SK-N-SH treated with all-trans-retinoic acid at 6 μM for 48 hours (cell line): ENCODE measurements around the gene PSD2.

Experiments
- ATAC-seq: fragments of 200-7000 bp; cut with Tn5 transposase; 3 replicates; pipeline ENCODE4 v1.9.1; 2020; ENCODE audit warnings: mild to moderate bottlenecking, moderate library complexity
- ARNTL ChIP-seq: fragments of 450-650 bp; formaldehyde crosslinking; IDR thresholded peaks from 2 replicates; pipeline ENCODE4 v1.5.0; 2020; ENCODE audit warnings: low read depth, mild to moderate bottlenecking, moderate library complexity, borderline replicate concordance
- BACH2 ChIP-seq: fragments of 250-450 bp; sonication (Bioruptor Pico); IDR thresholded peaks from 2 replicates; pipeline ENCODE4 v1.9.0; 2021; ENCODE audit warnings: mild to moderate bottlenecking, borderline replicate concordance
- CSDC2 ChIP-seq: fragments of 250-450 bp; sonication (Bioruptor Pico); IDR thresholded peaks from 2 replicates; pipeline ENCODE4 v1.5.0; 2020; ENCODE audit warnings: mild to moderate bottlenecking, moderate library complexity
- ESRRG ChIP-seq: fragments of 250-450 bp; sonication (Bioruptor Pico); IDR thresholded peaks from 2 replicates; pipeline ENCODE4 v1.6.1; 2021; ENCODE audit warnings: mild to moderate bottlenecking
- GLIS3 ChIP-seq: fragments of 250-450 bp; sonication (Bioruptor Pico); IDR thresholded peaks from 2 replicates; pipeline ENCODE4 v1.5.0; 2020; ENCODE audit warnings: mild to moderate bottlenecking, moderate library complexity
- ISL1 ChIP-seq: fragments of 250-450 bp; sonication (Bioruptor Pico); IDR thresholded peaks from 2 replicates; pipeline ENCODE4 v2.1.2; 2022; ENCODE audit warnings: mild to moderate bottlenecking, moderate library complexity
- OSR1 ChIP-seq: fragments of 250-450 bp; sonication (Bioruptor Pico); IDR thresholded peaks from 2 replicates; pipeline ENCODE4 v1.8.0; 2022; ENCODE audit warnings: moderate library complexity, mild to moderate bottlenecking, inconsistent platforms
- PPARA ChIP-seq: fragments of 250-450 bp; sonication (Bioruptor Pico); IDR thresholded peaks from 2 replicates; pipeline ENCODE4 v1.5.0; 2020; ENCODE audit warnings: mild to moderate bottlenecking, borderline replicate concordance
- RARB ChIP-seq: fragments of 250-450 bp; sonication (Bioruptor Pico); IDR thresholded peaks from 2 replicates; pipeline ENCODE4 v1.8.0; 2021; ENCODE audit warnings: mild to moderate bottlenecking, moderate library complexity
- SNAI2 ChIP-seq: fragments of 250-450 bp; sonication (Bioruptor Pico); IDR thresholded peaks from 2 replicates; pipeline ENCODE4 v1.5.0; 2020; ENCODE audit warnings: mild to moderate bottlenecking, moderate library complexity
- TOX ChIP-seq: fragments of 250-450 bp; sonication (Bioruptor Pico); IDR thresholded peaks from 2 replicates; pipeline ENCODE4 v1.8.0; 2021; ENCODE audit warnings: mild to moderate bottlenecking, moderate library complexity, borderline replicate concordance
- ZC3H10 ChIP-seq: fragments of 250-450 bp; sonication (Bioruptor Pico); IDR thresholded peaks from 2 replicates; pipeline ENCODE4 v1.5.1; 2021; ENCODE audit warnings: mild to moderate bottlenecking, moderate library complexity
- ZFP3 ChIP-seq: fragments of 250-450 bp; sonication (Bioruptor Pico); IDR thresholded peaks from 2 replicates; pipeline ENCODE4 v1.5.0; 2020; ENCODE audit warnings: mild to moderate bottlenecking, moderate library complexity
- ZFP30 ChIP-seq: fragments of 450-650 bp; formaldehyde crosslinking; IDR thresholded peaks from 2 replicates; pipeline ENCODE4 v1.5.0; 2022; ENCODE audit warnings: mild to moderate bottlenecking, moderate library complexity
- ZNF565 ChIP-seq: fragments of 450-650 bp; formaldehyde crosslinking; conservative IDR thresholded peaks from 2 replicates; pipeline ENCODE4 v1.5.0; 2020; ENCODE audit warnings: low read depth, mild to moderate bottlenecking, moderate library complexity
- ZNF70 ChIP-seq: fragments of 450-650 bp; formaldehyde crosslinking; IDR thresholded peaks from 2 replicates; pipeline ENCODE4 v1.5.0; 2020; ENCODE audit warnings: mild to moderate bottlenecking, moderate library complexity
- ZNF8 ChIP-seq: fragments of 450-650 bp; formaldehyde crosslinking; IDR thresholded peaks from 2 replicates; pipeline ENCODE4 v1.5.0; 2020; ENCODE audit warnings: mild to moderate bottlenecking, moderate library complexity
- TF ChIP-seq, protein P1 (sequence below): fragments of 250-450 bp; sonication (Bioruptor Pico); IDR thresholded peaks from 2 replicates; pipeline ENCODE4 v1.5.1; 2020; ENCODE audit warnings: low read depth, mild to moderate bottlenecking, moderate library complexity
- TF ChIP-seq, protein P2 (sequence below): fragments of 250-450 bp; sonication (Bioruptor Pico); IDR thresholded peaks from 2 replicates; pipeline ENCODE4 v1.5.1; 2021; ENCODE audit warnings: mild to moderate bottlenecking, moderate library complexity
- TF ChIP-seq, protein P3 (sequence below): fragments of 250-450 bp; sonication (Bioruptor Pico); IDR thresholded peaks from 2 replicates; pipeline ENCODE4 v1.5.0; 2020; ENCODE audit warnings: mild to moderate bottlenecking, moderate library complexity
- TF ChIP-seq, protein P4 (sequence below): fragments of 250-450 bp; sonication (Bioruptor Pico); IDR thresholded peaks from 2 replicates; pipeline ENCODE4 v1.8.0; 2020; ENCODE audit warnings: mild to moderate bottlenecking, moderate library complexity, borderline replicate concordance

The PSD2 gene

DNA sequence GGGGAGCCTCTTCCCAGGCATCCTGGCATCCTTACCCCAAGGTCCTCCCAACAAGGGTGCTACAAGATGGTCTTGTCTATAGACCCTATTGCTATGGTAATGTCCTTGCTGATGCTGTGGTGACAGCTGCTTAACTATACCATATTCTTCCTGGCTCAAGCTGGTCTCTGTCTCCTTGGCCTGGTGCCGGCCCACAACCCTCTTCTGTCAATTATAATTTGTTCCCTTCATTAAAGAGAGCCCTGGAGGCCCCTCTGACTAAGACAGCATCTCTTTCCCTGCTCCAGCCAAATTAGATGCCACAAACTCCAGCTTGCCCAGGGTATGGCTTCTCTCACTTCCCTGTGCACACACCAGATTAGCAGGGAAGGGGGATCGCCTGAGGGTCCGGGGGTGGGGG lies 86.7 kb downstream of the PSD2 start (continued):
- TF ChIP-seq, protein P1, sequence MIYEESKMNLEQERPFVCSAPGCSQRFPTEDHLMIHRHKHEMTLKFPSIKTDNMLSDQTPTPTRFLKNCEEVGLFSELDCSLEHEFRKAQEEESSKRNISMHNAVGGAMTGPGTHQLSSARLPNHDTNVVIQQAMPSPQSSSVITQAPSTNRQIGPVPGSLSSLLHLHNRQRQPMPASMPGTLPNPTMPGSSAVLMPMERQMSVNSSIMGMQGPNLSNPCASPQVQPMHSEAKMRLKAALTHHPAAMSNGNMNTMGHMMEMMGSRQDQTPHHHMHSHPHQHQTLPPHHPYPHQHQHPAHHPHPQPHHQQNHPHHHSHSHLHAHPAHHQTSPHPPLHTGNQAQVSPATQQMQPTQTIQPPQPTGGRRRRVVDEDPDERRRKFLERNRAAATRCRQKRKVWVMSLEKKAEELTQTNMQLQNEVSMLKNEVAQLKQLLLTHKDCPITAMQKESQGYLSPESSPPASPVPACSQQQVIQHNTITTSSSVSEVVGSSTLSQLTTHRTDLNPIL (CRISPR knock-in tag) = no peak
- TF ChIP-seq ZFP3 (CRISPR knock-in tag) (no peak), ZNF8 (no peak), SNAI2 (no peak), ZC3H10 (CRISPR knock-in tag) (no peak), ISL1 (CRISPR knock-in tag) (no peak), RARB (no peak), ARNTL (CRISPR knock-in tag) (no peak)

DNA sequence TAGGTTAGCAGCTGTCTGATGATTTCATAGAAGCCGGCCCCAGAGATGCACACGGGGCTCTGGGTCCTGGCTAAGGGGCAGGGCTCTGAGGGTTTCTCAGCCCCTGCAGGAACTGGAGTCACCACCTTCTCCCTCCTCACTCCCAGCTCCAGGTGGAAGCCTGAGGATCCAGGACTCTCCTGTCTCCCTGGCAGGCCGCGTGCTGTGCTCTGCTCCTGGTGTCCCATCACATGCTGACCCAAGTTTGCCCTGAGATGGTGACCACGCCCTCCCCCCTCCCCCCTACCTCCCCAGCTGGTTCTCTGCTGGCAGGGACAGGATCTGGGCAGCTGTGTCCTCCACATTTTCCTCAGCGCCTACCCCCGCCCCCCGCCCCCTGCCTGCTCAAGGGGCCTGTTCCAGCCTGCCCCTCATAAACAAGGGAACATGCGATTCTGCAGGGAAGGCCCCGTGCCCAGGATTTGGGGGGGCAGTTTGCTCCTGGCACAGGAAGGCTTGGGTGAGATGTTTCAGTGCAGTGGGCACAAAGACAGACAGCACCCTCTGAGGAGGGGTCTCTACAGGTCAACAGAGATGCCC lies 87.4 kb downstream of the PSD2 start:
- ATAC-seq = no peak
- TF ChIP-seq TOX = no peak
- no peak for TF ChIP-seq ZFP30 (CRISPR knock-in tag)
- no peak for TF ChIP-seq BACH2 (CRISPR knock-in tag)
- TF ChIP-seq PPARA = no peak

DNA sequence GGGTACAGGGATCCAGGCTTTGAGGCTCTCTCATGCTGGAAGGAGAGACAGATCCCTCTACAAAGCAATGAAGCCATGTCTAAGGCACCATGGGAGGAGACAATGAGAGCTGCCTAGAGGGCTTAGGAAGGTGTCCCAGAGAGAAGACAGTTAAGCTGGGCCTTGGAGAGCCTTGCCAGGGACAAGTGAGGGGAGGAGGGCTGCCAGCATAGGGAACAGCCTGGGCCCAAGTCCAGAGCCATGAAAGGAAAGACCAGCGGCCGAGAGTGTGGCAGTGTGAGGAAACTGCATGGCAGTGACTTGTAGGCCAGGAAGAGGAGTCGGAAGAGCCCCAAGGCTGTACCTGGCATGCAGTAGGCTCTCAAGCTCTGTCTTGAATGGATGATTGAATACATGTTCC lies 88.5 kb downstream of the PSD2 start:
- ATAC-seq = no peak
- TF ChIP-seq ISL1 (CRISPR knock-in tag) (no peak), ZNF70 (no peak), ZFP3 (CRISPR knock-in tag) (no peak), ZC3H10 (CRISPR knock-in tag) (no peak), TOX (no peak), BACH2 (CRISPR knock-in tag) (no peak)
- TF ChIP-seq, protein P2, sequence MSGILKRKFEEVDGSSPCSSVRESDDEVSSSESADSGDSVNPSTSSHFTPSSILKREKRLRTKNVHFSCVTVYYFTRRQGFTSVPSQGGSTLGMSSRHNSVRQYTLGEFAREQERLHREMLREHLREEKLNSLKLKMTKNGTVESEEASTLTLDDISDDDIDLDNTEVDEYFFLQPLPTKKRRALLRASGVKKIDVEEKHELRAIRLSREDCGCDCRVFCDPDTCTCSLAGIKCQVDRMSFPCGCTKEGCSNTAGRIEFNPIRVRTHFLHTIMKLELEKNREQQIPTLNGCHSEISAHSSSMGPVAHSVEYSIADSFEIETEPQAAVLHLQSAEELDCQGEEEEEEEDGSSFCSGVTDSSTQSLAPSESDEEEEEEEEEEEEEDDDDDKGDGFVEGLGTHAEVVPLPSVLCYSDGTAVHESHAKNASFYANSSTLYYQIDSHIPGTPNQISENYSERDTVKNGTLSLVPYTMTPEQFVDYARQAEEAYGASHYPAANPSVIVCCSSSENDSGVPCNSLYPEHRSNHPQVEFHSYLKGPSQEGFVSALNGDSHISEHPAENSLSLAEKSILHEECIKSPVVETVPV = no peak
- TF ChIP-seq, protein P3, sequence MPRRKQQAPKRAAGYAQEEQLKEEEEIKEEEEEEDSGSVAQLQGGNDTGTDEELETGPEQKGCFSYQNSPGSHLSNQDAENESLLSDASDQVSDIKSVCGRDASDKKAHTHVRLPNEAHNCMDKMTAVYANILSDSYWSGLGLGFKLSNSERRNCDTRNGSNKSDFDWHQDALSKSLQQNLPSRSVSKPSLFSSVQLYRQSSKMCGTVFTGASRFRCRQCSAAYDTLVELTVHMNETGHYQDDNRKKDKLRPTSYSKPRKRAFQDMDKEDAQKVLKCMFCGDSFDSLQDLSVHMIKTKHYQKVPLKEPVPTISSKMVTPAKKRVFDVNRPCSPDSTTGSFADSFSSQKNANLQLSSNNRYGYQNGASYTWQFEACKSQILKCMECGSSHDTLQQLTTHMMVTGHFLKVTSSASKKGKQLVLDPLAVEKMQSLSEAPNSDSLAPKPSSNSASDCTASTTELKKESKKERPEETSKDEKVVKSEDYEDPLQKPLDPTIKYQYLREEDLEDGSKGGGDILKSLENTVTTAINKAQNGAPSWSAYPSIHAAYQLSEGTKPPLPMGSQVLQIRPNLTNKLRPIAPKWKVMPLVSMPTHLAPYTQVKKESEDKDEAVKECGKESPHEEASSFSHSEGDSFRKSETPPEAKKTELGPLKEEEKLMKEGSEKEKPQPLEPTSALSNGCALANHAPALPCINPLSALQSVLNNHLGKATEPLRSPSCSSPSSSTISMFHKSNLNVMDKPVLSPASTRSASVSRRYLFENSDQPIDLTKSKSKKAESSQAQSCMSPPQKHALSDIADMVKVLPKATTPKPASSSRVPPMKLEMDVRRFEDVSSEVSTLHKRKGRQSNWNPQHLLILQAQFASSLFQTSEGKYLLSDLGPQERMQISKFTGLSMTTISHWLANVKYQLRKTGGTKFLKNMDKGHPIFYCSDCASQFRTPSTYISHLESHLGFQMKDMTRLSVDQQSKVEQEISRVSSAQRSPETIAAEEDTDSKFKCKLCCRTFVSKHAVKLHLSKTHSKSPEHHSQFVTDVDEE (CRISPR knock-in tag) = no peak
- TF ChIP-seq, protein P4, sequence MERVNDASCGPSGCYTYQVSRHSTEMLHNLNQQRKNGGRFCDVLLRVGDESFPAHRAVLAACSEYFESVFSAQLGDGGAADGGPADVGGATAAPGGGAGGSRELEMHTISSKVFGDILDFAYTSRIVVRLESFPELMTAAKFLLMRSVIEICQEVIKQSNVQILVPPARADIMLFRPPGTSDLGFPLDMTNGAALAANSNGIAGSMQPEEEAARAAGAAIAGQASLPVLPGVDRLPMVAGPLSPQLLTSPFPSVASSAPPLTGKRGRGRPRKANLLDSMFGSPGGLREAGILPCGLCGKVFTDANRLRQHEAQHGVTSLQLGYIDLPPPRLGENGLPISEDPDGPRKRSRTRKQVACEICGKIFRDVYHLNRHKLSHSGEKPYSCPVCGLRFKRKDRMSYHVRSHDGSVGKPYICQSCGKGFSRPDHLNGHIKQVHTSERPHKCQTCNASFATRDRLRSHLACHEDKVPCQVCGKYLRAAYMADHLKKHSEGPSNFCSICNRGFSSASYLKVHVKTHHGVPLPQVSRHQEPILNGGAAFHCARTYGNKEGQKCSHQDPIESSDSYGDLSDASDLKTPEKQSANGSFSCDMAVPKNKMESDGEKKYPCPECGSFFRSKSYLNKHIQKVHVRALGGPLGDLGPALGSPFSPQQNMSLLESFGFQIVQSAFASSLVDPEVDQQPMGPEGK = no peak

DNA sequence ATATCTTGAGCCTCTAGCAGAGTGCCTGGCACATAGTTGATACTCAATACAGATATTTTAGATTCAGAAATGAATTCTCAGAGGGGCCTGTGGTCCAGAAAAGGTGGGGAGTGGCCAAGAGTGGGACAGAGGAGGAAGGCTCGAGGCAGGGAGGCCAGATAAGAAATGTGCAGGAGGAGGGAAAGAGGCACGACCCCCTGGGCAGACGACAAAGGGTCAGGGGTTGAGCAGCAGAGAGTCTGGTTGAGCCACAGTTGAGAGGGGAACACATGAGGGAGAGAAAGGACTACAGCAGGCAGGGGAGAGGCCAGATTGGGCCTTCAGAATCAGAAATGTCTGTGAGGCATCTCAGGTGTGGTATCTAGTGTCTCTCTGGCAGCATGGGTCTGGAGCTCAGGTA lies 89.1 kb downstream of the PSD2 start:
- ATAC-seq = no peak
- no peak for TF ChIP-seq RARB
- TF ChIP-seq, protein P2 = no peak
- no peak for TF ChIP-seq ARNTL (CRISPR knock-in tag)
- no peak for TF ChIP-seq ZNF8
- no peak for TF ChIP-seq ZNF565 (CRISPR knock-in tag)
- no peak for TF ChIP-seq ESRRG (CRISPR knock-in tag)
- TF ChIP-seq, protein P4 = no peak
- TF ChIP-seq BACH2 (CRISPR knock-in tag) = no peak
- TF ChIP-seq, protein P1 (CRISPR knock-in tag) = no peak
- TF ChIP-seq, protein P3 (CRISPR knock-in tag) = no peak
- TF ChIP-seq OSR1 = no peak
- no peak for TF ChIP-seq CSDC2 (CRISPR knock-in tag)
- TF ChIP-seq ZNF70 = no peak
- no peak for TF ChIP-seq GLIS3 (CRISPR knock-in tag)
